Measurements from ENCODE around the gene IGFBP4.

IGFBP4 gene

DNA sequence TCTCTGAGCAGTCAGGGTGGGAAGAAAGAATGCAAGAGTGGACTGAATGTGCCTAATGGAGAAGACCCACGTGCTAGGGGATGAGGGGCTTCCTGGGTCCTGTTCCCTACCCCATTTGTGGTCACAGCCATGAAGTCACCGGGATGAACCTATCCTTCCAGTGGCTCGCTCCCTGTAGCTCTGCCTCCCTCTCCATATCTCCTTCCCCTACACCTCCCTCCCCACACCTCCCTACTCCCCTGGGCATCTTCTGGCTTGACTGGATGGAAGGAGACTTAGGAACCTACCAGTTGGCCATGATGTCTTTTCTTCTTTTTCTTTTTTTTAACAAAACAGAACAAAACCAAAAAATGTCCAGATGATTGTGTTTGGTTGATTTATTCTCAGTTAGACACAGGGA is 14.1 kb downstream of the IGFBP4 start:
- no peak for DNase-seq

DNA sequence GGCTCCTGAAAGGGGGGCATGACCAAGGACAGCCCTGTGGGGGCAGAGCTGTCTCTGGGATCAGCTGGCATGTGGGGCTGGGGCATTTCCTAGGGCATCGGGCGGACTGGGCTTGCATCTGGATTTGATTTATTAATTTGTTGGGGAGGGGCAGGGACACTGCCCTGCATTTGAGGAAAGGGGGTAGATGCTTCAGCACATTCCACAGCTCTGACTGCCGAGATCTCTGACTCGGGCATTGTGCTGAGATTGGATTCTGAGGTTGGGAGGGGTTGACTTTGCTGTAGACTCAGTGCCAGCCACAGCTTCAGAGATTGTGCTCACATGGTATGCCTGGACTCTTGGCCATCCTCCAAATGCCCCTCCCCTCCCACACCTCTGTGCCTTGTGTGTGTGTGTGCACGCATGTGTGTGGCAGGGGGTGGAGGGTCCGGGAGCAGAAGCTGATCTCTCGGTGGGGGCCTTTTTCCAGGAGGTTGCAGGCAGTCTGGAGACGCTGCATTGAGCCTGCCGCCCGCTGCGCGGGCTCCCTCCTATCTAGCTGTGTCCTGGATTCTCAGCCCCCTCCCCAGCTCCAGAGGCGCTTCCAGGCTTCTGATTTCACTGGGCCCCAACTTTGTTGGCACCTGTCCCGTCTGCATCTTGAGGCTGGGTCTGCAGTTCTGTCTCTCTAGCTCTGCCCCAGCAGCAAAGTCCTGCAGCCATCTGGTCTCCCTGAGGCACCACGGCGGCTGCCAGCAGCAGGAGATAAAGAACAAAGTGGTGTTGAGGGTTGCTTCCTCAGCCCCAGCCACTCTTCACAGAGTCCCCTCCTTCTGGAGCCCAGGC is 14.9 kb downstream of the IGFBP4 start:
- no peak for DNase-seq

DNA sequence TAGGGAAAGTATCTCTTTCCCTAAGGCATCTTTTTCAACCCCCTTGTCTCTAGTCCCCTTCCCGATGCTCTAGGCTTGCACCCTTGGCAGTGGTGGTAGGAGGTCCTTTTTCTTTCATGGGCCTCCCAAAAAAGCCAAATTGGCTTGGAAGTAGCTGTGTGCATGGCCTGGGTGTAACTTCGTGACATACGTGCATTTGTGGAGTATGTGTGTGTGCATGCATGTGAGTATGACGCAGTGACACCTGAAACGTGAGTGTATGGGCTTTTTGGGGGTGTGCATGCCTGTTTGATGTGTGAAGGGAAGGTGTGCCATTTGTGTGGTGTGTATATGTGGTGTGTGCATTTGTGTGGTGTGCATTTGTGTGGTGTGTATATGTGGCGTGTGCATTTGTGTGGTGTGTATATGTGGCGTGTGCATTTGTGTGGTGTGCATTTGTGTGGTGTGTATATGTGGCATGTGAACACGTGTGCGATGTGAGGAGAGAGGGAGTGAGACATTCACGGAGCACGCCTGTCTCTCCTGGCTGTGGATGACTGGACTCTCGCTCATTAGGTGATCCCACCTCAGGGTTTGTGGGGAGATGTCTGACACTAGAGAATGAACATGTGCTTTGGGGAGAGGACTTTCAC is 15.7 kb downstream of the IGFBP4 start:
- no peak for DNase-seq

DNA sequence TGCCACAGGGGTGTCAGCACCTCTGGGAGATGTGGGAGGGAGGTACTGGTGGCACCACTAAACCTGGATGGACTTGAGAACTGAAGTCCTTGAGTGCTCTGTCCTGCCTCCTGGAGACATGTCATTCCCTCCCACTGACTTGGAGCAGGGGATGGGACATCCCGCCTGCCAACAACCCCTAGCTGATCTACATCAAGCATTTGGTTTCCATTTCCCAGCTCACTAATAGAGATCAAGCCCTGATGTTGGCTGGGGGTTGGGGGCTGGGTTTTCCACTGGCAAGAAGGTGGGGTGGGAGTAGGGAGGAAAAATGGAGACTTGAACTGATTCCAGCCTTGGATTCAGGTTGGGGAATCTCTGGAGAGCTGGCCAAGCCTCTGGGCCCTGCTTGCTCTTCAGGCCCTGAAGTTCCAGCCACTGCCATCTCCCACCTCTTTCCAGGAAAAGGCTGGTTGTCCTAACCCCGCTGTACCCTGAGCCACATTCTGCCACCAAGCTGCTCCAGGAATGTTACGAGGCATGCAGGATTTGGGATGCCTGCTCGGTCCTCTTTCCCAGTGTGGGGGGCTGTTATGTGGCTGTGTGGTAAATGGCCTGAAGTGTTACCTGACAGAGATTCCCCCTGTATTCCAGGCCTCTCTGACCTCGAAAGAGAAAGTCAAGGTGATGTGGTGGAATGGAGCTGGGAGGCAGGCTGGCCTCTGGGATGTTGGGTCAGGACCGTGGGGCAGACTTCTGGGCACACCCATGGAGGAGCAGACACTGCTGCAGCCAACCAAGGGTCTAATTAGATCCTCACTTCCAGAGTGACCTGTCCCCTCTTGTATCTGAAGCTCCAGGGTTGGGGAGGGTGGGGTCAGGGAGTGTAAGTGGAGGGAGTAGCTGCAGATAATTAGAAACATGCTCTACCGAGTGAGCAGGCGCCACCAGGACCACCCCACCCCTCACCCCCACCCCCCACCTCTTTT is 16.7 kb downstream of the IGFBP4 start:
- no peak for DNase-seq

DNA sequence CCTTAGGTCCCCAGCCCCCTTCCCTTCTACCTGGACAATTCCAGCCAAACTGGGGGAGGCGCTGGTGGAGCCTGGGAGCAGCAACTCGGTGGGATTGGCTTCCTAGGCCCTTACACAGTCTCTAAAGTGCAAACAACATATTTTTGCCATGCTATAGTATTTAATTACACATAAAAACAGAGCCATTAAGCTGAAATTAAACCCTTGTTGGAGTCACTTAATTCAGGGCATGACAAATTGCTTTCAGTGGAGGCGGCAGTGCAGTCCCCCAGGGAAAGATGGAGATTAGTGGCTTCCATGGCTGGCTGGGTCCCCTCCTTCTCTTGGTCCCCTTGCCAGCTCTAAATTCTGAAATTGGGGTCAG is 17.3 kb downstream of the IGFBP4 start:
- no peak for DNase-seq

DNA sequence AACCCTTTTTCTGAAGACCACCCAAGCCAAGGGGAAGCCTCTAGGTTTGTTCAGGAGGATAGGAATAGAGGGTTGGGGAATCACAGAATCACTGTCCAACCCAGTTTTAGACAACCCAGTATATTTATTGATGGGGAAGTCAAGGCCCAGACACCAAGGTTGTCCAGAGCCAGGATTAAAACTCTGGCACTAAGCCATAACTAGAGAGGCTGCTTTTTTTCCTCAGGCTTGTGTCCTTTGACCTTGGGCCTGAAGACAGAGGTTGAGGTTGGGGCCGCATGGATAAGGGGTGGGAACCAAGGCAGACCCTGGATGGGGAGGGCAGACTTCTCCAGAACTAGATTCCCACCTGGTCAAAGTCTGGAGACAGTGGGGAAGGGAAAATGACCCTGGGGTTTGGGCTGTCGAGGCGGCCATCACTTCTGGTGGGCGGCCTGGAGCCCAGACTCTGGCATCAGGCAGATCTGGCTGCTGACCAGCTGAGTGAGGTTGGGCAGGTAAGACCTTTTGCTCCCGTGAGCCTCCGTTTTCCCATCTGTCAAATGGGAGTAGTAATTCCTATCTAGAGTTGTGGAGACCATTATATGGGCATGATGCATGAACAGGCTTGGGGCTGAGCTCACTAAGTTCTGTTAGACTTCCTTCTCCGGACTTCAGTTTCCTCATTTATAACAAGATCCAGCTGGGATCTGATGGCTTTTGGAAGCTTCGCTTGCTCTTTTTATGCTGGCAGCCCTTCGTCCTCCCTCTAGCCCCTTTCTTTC is 17.9 kb downstream of the IGFBP4 start:
- DNase-seq = no peak

DNA sequence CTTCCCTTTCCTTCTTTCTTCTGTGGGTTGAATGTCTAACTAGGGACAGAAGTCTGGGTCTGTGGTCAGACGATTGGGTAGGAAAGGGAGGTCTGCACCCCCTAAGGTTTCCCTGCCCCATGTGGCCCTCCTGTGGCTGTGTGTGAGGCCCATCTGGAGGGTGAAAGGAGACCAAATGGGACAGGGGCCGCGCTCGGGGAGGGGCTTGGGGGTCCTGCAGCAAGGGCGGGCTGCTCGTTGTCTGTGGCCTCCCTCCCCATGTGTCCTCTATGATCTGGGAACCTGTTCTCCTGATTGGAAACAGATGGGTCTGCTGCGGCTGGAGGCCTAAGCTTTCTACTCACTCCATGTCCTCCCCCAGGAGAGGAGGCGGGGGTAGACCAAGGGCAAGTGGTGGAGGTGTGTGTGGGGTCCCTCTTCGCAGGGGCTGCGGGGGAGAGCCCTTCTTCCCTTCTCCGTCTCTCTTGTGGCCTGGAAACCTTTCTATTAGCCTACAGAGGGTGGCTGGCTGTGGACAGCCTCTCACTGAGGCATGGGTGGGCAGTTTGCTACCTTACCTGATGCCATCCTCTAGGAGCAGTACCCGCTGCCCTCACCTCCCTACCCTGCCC is 18.6 kb downstream of the IGFBP4 start:
- no peak for DNase-seq

DNA sequence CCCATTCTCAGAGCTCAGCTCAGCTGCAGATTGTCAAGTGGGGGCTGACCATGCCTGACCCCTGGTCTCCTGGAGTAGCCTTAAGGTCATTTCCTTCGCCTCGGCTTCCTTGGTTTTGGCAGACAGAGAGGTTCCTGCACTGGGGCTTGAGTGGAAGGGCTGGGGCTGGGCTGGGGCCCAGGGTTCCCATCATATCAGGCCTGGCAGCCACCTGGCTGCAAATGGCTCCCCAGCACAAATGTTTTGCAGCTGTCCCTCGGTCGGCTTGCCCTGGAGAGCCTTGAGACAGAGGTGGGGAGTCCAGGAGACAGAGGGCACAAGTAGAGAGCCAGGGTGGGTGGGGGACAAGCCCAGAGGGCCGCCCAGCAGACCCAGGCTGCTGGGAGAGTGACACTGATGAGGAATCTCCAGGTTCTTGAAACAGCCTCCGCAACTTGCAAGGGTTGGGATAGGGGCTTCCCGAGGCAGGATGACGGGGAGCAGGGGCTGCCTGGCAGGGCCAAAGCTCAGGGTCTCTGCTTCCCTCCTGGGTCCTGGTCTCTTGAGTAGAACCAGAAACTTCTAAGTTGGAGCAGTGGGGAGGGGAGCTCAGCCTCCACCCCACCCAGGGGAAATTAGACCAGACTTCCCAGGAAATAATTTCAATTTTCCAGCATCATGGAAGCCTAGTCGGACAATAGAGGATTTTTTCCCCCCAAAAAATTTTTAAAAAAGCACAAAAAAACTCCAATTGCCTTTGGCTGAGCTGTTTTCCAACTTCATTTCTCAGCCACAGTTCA is 19.3 kb downstream of the IGFBP4 start:
- no peak for DNase-seq

DNA sequence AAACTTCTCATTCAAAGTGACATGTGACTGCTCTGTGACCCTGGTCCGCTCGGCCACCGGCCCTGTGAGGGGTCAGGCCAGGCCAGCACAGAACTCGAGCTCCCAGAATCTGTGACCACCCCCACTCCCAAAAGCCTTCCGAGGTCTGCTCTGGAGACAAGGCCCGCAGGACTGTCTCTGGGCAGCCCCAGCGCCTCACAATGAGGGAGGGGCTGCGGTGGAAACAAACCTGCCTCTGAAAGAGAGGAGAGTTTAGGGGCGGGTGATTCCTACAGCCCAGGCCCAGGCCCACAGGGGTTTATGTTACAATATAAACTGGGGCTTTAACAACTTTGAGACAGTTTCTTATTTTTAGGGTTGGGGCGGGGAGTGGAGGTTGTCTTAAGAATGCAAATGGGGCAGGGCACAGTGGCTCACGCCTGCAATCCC is 19.9 kb downstream of the IGFBP4 start:
- DNase-seq = no peak

DNA sequence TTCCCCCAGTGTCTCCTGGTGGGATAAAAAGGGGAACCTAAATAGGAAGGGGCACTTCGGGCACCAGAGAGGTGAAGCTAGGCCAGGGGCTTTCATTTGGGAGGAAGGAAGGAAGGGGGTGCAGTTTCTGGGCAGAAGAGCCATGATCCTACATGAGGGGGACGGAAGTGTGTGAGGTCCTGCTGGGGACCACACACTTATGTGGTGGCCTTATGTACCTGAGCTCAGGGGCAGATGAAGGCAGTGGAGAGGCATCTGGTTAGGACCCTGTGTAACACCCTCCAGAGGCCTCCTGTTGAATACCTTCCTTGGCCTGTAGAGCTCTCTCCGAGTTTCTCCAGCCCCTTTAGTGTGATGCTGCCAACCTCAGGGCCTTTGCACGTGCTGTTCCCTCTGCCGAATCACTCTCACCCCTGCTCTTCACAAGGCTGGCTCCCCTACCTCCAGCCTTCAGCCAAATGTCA is 21.2 kb downstream of the IGFBP4 start:
- no peak for DNase-seq

DNA sequence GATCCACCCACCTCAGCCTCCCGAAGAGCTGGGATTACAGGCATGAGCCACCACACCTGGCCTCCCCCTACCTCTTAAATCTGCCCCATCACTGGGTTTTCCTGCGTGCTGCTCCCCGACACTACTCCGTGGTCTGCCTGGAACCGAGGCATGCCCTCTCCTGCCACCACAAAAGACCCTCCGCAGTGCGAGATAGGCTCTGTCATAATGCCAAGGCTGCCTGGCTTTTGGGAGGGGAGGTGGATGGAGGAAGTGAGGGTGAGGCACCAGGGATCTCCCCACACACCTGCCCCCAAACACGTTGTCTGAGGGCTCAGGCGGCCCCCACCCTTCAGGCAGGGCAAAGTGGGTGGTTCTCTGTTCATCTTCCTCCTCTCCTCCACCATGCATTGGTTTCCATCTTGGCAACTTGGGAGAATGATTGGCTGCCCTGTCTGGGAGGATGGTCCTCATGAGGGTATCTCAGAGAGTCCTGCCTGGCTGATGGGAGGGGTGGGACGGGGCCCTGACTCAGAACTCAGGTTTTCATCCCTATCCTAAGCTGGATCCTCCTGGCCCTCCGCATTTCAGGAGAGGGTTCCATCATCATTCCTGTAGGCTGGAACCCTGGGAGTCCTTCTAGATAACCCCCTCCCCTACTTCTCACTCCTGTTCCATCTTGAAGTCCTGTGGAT is 23.2 kb downstream of the IGFBP4 start:
- DNase-seq = no peak

DNA sequence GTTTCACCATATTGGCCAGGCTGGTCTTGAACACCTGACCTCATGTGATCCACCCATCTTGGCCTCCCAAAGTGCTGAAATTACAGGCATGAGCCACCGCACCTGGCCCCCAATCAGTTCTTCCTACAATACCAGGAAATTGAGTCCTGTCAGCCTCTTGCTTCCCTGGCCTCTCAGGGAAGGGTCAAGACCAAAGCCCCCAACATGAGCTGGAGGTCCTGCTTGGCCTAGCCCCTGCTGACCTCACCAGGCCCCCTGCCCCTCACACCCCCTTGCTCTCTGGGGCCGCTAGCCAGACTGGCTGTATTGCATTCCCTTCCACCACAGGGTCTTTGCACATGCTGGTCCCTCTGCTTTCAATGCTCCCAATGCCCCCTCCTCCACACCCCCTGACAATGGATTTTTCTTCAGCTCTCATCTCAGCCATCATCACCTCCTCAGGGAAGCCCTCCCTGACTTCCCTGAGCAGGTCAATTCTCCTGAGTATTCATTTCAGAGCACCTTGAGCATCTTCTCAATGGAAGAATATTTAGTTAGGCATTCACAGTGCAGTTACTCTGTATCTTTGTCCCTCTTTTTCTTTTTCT is 24.1 kb downstream of the IGFBP4 start:
- DNase-seq = no peak

DNA sequence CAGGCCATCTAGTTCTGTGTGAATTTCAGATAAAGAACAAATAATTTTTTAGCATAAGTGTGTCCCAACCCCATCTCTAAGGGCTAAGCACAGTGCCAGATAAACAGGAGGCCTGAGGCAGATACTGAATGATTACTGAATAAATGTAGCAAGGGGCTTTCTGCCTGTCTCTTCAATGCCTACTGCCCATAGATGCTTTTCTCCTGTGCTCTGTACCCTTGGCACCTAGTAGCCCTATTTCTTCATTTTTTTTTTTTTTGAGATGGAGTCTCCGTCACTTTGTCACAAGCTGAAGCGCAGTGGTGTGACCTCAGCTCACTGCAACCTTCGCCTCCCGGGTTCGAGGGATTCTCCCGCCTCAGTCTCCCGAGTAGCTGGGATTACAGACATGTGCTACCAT is 25.3 kb downstream of the IGFBP4 start:
- no peak for DNase-seq

DNA sequence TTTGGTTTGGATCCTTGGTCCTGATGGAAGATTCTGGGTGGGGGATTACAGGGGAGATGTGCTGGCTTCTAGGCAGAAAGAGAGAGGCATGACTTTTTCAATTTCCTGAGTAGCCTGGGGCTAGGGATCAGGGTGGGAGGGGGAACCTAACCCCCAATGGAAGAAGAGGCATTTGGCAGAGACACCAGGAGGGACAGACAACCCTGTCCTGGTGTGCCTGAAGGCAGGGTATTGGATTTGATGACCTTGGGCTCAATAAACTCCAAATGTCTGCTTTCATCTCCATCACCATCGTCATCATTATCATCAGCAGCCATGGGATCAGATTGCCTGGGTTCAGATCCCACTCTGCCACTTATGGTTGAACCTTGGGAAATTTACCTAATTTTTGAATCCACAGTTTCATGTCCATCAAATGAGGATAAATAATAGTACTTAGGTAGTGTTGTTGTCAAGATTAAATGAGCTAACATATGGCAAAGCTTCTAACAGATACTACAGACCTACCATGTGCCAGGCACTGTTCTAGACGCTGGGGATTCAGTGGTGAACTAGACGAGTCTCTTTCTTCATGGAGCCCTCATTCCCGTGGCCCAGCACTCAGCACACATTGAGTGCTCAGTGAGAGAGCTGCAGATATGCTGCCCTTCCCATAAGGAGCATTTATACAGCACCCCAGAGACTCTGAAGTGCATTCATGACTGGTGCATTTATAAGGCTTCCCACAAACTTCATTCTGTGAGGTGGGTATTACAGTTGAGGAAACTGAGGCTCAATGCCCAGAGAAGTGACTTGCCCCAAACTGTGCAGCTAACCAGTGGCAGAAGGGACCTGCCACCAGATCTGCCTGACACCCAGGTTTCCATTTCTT is 26.8 kb downstream of the IGFBP4 start:
- DNase-seq = no peak

DNA sequence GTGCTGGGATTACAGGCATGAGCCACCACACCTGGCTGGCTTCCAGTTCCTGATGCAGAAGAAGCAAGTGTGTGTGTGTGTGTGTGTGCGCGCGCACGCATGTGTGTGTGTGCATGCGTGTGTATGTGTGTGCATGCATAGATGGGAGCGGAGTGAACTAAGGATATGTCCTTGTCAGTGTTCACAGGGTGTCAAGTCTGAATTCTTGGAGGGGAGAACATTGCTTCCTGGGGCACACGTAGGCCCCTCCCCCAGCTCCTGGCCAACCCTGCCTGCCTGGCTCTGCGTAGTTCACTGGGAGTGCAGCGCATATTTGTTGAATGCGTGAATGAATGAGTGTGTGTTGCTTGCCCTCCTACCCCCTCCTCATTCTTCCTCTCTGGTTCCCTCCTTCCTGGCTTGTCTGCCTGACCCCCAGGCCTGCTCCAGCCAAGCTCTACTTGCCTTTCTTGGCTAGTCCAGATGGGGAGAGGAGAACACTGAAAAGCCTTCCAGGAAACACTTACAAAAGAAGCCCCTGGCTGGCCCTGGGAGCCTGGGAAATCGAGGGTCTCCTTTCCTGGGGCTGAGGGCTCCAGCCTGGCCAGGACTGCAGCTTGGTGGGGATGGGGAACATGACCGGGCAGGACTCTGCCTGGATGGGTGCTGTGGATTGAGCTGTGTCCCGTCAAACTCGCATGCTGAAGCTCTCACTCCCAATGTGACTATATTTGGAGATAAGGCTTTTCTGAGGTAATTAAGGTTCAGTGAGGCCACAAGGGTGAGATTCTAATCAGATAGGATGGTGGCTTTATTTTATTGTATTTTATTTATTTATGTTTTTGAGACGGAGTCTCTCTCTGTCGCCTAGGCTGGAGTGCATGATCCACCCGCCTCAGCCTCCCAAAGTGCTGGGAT is 27.9 kb downstream of the IGFBP4 start:
- DNase-seq = no peak

DNA sequence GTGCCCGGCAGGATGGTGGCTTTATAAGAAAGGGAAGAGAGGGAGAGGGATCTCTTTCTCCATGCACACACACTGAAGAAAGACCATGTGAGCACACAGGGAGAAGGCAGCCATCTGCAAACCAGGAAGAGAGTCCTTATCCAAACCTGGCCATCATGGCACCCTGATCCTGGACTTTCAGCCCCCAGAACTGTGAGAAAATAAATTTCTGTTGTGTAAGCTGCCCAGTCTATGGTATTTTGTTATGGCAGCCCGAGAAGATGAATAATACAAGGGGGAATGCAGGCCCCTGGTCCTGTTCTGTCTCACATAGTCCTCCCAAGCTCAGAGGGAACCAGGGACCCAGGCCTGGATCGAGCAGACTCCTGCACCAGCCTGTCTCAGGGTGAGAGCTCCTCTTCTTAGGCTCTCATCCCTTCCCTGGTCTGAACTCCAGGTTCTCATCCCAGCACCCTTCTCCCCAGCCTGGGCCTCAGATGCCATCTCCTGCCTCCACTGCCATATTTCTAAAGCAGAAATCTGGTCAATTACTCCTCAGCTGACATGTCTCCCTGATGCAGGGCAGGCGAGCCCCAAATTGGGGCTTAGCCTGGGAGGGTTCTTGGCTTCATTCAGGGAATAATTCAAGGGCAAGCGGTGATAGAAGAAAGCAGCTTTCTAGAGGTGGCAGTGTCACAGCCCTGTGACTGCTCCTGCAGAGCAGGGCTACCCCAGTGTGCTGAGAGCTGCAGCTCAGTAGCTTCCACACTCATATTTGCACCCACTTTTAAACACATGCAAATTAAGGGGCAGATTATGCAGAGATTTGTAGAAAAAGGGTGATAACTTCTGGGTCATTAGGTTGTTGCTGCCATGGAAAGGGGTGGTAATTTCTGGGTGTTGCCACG is 28.8 kb downstream of the IGFBP4 start:
- no peak for DNase-seq

Measured in stimulated activated CD4-positive, alpha-beta T cell treated with anti-CD3 and anti-CD28 coated beads, Interleukin-2, amount 100 ng/mL, for 24 hours (primary cell).